ENCODE measurements around the gene ATG9B.

The ATG9B gene

GRCh38 chr7:151017953-151018420 is 6.3 kb downstream of the ATG9B start (continued):
- TF ChIP-seq ZNF777 (tag by site-specific recombination; IDR thresholded peaks at IDR 0.05; ENCODE audit: borderline replicate concordance) (peak; percentile 72; the same call in 1 of the 2 replicates), ZNF223 (tag by site-specific recombination; IDR thresholded peaks at IDR 0.05) (no peak), ZNF221 (tag by site-specific recombination; IDR thresholded peaks at IDR 0.05; ENCODE audit: borderline replicate concordance) (no peak), ZNF18 (tag by site-specific recombination; IDR thresholded peaks at IDR 0.05) (no peak), ZNF362 (tag by site-specific recombination; IDR thresholded peaks at IDR 0.05) (no peak), ZNF292 (tag by site-specific recombination; IDR thresholded peaks at IDR 0.05; ENCODE audit: borderline replicate concordance, low read depth) (no peak), HIC1 (tag by site-specific recombination; IDR thresholded peaks at IDR 0.05) (no peak), ZNF26 (tag by site-specific recombination; IDR thresholded peaks at IDR 0.05) (no peak), ZNF132 (tag by site-specific recombination; IDR thresholded peaks at IDR 0.05; ENCODE audit: borderline replicate concordance) (no peak), GLI2 (tag by site-specific recombination; IDR thresholded peaks at IDR 0.05; ENCODE audit: borderline replicate concordance, low read depth) (no peak), ZNF624 (tag by site-specific recombination; IDR thresholded peaks at IDR 0.05) (no peak), KLF16 (tag by site-specific recombination; IDR thresholded peaks at IDR 0.05) (no peak), ZNF785 (tag by site-specific recombination; IDR thresholded peaks at IDR 0.05) (no peak), ZNF548 (tag by site-specific recombination; IDR thresholded peaks at IDR 0.05) (no peak), ZNF133 (tag by site-specific recombination; IDR thresholded peaks at IDR 0.05) (no peak), ZNF311 (tag by site-specific recombination; IDR thresholded peaks at IDR 0.05; ENCODE audit: borderline replicate concordance) (no peak), ZNF449 (tag by site-specific recombination; IDR thresholded peaks at IDR 0.05) (0 out of 2 replicates have a peak, but pooled peaks have one; percentile 15), ZNF423 (tag by site-specific recombination; IDR thresholded peaks at IDR 0.05) (0 out of 2 replicates have a peak, but pooled peaks have one; percentile 29), ZNF513 (tag by site-specific recombination; IDR thresholded peaks at IDR 0.05) (no peak), ZBTB10 (tag by site-specific recombination; IDR thresholded peaks at IDR 0.05) (no peak; the same call in 1 of the 2 replicates), ZNF654 (tag by site-specific recombination; IDR thresholded peaks at IDR 0.05; ENCODE audit: low read depth) (peak; percentile 22), ZNF530 (tag by site-specific recombination; IDR thresholded peaks at IDR 0.05; ENCODE audit: low read depth) (no peak), PBX3 (CRISPR knock-in tag; IDR thresholded peaks at IDR 0.05) (no peak), ZBTB1 (tag by site-specific recombination; IDR thresholded peaks at IDR 0.05) (no peak), ZNF324 (tag by site-specific recombination; IDR thresholded peaks at IDR 0.05) (no peak), ZNF146 (tag by site-specific recombination; IDR thresholded peaks at IDR 0.05) (no peak), ZNF514 (tag by site-specific recombination; IDR thresholded peaks at IDR 0.05) (no peak)

All from HEK293 (cell line).